Measurements from ENCODE around the gene FBXO44.
A peak's percentile ranks its signal among the peaks of the same experiment; 100 is the strongest.
"Not testable (repeated sequence)": the region's sequence is repeated elsewhere in the genome, so short reads cannot be mapped to it uniquely, and the experiment has no call there.

FBXO44 gene, protein sequence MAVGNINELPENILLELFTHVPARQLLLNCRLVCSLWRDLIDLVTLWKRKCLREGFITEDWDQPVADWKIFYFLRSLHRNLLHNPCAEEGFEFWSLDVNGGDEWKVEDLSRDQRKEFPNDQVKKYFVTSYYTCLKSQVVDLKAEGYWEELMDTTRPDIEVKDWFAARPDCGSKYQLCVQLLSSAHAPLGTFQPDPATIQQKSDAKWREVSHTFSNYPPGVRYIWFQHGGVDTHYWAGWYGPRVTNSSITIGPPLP

DNA sequence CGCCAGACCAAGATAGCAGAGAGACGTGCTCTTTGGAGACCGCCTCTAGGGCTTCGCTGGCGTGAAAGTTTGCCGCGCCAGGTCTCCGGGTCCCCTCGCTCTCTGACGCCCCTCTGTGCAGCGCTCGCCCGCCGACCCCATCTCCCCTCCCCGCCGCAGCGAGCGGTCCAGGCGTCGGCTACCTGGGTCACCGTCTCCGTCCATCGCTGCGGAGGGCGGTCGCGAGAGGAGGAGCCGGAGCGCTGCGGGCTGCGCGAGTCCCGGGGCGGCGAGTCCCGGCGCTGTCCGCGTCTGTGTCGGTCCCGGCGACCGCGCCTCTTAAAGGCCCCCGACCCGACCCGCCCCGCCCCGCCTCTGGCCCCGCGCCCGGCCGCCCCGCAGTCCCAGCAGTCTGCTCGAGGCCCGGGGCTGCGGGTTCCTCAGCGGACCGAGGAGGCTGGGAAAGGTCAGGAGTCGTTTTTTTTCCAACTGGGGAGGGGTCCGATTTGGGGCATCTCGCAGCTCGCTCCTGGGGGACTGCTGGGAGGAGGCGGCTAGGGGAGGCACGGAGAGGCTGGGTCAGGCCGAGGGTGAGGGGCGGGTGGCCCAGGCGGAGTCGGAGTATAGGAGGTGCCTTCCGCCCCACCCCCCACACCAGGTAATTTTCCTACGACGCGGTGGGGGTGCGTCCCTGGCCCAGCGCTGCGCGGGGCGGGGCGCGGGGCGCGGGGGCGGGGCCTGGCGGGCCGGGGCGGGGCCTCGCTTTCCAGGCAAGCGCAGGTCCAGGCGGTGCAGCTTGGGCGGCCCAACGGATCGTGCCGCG lies at the start of gene FBXO44, which contains the start of gene FBXO2:
TSS of gene FBXO44 (plus strand) at position 741 of the 802 bp plus-strand sequence. CDS start 959 bp downstream, outside the sequence.
TSS of gene FBXO2 (minus strand) at position 293 of the 802 bp plus-strand sequence. CDS start at position 204, 89 bp downstream.
- DNase-seq (ENCODE audit: low spot score), result peak; percentile 76

DNA sequence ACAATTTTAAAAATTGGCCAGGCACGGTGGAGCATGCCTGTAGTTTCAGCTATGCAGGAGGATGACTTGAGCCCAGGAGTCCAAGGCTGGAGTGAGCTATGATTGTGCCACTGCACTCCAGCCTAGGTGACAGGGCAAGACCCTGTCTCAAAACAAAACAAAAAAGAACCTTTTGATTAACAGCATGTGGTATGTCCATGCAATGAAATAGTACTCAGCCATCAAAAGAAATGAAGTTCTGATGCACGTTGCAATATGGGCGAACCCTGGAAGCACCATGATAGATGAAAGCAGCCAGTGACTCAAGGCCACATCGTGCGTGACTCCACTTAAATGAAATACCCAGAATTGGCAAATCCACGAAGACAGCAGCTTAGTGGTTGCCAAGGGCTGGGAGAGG lies 47.9 kb upstream of the FBXO44 start:
- no peak for DNase-seq (ENCODE audit: low spot score)

DNA sequence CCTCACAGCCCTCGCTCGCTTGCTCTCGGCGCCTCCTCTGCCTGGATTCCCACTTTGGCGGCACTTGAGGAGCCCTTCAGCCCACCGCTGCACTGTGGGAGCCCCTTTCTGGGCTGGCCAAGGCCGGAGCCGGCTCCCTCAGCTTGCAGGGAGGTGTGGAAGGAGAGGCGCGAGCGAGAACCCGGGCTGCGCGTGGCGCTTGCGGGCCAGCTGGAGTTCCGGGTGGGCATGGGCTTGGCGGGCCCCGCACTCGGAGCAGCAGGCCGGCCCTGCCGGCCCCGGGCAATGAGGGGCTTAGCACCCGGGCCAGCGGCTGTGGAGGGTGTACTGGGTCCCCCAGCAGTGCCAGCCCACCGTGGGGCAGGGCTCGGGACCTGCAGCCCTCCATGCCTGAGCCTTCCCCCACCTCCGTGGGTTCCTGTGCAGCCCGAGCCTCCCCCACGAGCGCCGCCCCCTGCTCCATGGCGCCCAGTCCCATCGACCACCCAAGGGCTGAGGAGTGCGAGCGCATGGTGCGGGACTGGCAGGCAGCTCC lies 46.0 kb upstream of the FBXO44 start:
- DNase-seq (ENCODE audit: low spot score), result not testable (repeated sequence)

DNA sequence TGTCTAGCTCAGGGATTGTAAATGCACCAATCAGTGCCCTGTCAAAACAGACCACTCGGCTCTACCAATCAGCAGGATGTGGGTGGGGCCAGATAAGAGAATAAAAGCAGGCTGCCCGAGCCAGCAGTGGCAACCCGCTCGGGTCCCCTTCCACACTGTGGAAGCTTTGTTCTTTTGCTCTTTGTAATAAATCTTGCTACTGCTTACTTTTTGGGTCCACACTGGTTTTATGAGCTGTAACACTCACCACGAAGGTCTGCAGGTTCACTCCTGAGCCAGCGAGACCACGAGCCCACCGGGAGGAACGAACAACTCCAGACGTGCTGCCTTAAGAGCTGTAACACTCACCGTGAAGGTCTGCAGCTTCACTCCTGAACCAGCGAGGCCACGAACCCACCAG lies 45.3 kb upstream of the FBXO44 start:
- DNase-seq (ENCODE audit: low spot score), result not testable (repeated sequence)

DNA sequence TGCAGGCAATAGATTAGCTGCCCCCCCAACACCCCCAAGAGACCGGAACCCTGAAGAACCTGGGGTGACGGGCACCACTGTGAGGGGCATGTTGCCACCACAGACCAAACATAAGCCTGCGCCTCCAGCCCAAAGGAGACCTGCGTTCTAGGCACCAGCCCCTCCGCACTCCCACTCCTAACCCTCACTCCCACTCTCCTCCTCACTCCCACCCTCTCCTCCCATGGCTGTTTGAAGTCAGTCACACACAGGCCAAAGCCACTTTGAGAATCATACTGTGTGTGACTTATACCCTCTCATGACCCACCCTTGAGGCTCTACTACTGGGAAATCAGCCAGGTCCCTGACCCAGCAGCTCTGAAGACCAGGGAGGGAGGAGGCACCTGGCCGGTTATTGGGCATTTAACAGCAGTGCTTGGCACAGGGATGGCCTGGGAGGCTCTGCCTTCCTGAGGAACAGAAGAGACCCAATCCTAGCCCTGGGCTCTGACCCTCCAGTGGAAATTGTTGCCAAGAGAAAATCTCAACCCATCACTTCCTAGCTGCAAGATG lies 44.0 kb upstream of the FBXO44 start:
- DNase-seq (ENCODE audit: low spot score), result no peak

DNA sequence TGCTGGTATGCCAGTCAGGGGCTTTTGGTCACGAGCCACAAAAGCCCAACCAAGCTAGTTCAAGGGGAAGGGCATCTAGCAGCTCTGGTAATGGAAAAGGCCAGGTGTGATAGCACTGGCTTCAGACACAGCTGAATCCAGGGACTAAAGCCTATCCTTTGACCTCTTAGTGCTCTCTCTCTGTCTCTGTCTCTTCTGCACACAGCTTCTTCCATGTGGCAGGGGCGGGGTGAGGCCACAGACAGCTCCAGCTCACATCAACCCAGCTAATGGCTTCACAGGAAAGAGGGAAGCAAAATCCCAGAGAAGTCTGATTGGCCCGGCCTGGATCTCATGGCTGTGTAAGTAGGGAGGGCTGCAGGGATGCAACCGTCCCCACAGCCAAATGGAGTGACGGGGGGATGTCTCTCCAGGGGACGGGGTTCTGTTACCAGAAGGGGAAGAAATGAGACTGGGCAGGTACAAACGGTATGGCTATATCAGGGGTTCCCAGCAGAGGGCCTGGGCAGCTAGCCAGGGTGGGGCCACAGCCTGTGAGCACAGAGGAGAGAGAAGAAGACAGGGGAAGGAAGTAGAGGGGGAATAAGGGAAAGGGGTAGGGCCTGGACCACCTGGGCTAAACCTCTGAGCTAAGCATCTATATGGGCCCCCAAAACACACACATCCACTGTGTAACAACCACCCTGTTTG lies 42.9 kb upstream of the FBXO44 start:
- DNase-seq (ENCODE audit: low spot score), result no peak

DNA sequence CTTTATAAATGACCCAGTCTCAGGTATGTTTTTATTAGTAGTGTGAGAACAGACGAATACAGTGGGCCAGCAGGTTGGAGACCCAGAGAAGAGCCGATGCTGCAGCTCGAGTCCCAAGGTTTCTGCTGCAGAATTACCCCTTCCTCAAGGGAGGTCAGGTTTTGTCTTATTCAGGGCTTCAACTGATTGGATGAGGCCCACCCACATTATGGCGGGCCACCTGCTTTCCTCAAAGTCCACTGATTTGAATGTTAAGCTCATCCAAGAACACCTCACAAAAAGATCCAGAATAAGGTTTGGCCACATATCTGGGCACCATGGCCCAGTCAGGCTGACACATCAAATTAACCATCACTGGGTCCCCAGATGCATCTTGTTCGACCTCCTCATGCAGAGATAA lies 41.3 kb upstream of the FBXO44 start:
- no peak for DNase-seq (ENCODE audit: low spot score)

DNA sequence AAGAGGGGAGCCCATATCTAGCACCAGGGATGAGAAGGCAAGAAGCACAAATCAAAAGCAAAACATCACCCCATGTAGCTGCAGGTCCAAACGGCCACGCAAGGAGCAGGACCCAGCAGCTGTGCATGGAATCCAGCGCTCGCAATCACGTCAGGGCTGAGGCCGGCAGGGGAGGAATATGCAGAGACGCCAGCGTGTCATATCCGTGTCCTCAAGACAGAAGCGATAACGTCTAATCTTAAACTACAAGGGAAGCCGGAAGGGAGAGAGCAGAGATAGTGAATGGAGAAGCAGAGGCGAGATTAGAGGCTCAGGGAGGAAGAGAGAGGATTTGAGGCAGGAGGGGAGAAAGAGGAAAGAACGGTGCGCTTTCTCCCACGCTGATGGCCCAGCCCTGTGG lies 39.6 kb upstream of the FBXO44 start:
- no peak for DNase-seq (ENCODE audit: low spot score)

DNA sequence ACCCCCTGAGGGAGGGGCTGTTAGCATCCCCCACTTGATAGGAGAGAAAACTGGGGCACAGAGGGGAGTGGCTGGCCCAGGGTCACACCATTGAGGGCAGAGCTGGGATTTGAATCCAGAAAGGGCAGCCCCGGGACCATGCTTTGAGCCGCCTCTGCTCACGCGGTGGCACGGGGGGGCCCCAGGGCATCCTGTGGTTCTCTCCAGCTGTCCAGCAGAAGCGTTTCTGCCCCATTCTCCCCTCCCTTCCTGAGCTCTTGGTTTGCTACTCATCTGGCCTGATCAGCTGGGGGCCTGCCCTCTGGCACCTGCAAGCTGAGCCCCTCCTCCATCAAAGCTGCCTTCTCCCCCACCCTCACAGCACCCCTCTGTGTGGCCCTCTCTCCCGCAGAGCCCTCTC lies 37.9 kb upstream of the FBXO44 start:
- DNase-seq (ENCODE audit: low spot score), result no peak

DNA sequence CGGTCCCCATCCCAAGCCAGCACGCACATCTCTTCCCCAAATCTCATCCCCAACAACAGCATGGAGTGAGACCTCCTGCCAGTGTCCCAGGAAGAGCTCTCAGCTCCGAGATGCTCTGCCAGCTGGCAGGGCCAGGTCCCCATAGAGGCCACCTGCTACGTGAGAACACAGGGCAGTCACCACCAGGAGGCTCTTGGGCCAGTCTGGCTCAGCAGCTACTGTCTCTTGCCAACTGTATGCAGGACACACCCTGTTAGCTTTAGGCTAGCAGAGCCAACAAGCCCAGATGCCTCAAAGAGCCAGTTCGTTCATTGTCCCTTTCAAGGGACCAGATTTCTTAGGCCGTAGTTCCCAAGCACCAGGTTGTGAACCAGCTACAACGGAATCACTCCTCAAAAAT lies 37.4 kb upstream of the FBXO44 start:
- DNase-seq (ENCODE audit: low spot score), result peak; percentile 13

DNA sequence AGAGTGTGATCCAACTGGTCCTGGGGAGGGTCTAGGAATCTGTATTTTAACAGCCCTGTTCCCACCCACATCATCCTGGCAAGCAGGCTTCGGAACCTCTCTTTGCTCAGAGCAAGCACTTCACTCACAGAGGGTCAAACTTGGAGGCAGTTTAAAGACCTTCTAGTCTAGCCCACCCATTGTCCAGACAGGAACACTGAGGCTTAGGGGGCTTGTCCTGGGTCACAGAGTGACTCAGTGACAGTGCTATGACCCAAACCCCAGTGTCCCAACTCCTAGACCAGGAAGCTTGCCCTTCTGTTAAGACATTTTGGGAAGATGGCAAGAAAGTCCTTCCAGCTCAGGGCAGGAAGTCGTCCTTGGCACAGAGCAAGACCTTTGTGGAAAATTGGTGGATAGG lies 36.9 kb upstream of the FBXO44 start:
- no peak for DNase-seq (ENCODE audit: low spot score)

DNA sequence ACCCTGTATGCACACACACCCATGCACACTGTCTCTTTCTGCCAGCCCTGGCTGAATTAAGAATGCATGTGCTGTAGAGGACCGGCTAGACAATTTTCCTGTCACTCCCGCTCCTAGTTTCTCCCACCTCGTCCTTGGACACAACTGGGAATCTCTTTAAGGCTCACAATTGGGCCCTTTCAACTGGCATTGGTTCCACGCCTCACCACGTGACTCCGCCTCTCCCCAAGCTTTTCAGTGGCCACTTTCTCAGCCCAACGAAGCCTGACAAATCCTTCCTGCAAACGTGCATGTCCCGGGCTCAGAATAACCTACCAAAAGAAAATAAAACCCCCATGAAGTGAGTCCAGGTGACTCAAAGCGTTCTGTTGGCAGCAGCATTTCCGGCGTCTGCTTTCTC lies 34.3 kb upstream of the FBXO44 start:
- DNase-seq (ENCODE audit: low spot score), result no peak

DNA sequence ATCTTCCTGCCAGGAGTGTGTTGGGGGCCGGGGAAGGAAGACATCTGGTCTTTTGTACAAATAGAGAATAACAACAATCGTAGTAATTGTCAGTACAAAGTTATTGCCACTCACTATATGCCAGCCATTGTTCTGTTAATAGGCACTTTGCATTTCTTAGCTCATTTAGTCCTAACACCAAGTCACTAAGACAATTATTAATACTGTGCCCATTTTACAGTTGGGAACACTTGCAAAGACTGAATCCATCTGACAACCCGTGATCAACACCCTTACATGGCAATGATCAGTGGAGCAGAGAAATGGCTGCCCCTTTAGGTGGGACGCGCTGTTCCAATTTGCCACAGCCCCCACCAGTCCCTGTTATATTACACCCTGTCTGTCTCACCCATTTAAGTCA lies 33.8 kb upstream of the FBXO44 start:
- DNase-seq (ENCODE audit: low spot score), result no peak

DNA sequence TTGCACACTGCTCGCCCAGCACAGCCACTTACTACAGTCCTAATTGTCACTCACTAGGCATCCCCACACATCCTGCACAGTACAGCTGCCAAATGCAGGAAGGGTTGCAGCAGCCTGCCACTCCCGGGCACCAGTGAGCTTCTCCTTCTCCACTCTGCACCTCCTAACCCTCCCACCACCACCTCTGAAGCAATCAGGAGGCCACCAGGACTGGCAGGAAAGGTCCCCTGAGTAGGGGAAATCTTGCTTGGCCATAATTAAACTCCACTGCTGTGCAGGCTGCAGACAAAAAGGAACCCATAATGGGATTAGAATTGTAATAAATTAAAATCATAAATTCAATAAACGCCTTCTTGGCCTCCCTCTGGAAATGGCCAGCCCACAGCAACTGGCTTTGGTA lies 32.3 kb upstream of the FBXO44 start:
- no peak for DNase-seq (ENCODE audit: low spot score)

DNA sequence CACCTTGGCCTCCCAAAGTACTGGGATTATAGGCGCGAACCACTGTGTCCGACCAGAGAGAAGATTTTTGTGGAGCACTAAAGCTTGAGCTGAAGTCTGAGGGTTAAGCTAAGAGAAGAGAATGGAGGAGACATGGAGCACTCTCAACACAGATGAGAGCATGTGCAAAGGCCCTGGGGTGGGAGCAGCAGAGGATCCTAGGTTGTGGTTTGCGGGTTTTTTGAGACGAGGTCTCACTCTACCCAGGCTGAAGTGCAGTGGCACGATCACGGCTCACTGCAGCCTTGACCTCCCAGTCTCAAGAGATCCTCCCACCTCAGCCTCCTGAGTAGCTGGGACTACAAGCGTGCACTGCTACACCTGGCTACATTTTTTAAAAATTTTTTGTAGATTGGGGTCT lies 31.0 kb upstream of the FBXO44 start:
- no peak for DNase-seq (ENCODE audit: low spot score)

DNA sequence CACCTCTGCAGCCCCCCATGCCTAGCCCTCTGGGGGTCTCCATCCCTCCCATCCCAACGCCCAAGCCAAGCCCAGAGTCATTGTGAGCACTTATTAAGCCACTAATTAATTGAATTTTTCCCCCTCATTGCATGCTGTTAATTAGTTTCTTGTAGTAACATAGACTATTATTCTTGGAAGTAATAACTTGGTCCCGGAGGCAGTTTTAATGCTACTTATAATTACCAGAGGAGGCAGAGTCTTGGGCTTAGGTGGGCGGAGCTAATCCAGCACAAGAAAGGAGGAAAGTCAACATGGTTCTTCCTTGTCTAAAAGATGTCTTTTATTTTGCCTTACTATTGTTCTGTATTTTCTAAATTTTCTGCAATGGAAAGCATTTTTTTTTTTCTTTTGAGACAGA lies 28.1 kb upstream of the FBXO44 start:
- DNase-seq (ENCODE audit: low spot score), result no peak

DNA sequence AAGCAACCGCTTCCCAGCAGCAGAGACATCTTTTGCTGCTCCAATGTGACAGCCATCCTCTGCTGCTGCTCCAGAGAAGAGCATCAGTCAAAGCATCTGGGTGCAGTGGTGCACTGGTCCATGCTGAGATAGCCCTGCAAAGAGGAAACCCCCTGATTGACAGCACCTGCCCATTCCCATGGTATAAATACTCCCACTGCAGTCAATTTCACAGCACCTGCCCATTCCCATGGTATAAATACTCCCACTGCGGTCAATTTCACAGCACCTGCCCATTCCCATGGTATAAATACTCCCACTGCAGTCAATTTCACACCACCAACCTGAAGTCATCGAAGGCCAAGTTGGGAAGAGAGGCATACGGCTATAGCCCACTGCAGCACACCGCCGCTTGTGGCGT lies 25.9 kb upstream of the FBXO44 start:
- no peak for DNase-seq (ENCODE audit: low spot score)

DNA sequence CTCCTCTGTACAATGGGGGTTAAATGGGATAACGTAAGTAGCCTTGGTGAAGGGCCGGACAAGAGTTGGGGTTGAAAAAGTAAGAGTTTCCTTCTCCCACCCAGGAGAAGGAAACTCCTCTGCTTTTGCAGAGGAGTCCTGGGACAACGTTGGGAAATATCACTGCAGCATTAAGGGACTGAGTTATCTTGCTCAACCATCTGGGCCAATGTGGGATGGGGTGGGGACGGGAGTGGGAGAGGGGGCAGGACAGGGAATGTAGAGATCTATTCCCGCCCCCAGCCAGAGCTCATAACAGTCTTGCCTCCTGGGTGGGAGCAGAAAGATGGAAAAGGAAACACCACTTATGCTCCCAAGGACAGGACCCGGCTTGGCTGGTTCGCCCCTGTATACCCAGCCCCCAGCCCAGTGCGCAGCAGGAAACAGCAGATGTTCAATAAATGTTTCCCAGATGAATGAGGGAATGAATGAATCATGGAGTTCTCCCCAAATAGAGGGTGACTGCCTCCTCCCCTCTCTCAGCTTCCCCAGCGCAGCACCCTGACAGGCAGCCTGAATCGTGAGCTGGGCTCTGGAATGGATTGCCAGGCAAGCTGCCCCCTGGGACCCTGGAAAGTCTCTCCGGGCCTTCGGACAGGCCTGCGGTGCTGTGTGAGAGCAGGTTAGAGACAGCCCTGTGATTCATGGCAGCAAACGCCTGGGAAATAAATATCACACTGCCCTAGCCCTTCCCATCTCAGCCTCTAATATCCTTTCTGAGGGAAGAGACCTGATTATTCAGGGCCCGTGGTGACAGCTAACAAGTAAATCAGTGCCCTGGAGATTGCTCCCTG lies 25.3 kb upstream of the FBXO44 start:
- DNase-seq (ENCODE audit: low spot score), result no peak

DNA sequence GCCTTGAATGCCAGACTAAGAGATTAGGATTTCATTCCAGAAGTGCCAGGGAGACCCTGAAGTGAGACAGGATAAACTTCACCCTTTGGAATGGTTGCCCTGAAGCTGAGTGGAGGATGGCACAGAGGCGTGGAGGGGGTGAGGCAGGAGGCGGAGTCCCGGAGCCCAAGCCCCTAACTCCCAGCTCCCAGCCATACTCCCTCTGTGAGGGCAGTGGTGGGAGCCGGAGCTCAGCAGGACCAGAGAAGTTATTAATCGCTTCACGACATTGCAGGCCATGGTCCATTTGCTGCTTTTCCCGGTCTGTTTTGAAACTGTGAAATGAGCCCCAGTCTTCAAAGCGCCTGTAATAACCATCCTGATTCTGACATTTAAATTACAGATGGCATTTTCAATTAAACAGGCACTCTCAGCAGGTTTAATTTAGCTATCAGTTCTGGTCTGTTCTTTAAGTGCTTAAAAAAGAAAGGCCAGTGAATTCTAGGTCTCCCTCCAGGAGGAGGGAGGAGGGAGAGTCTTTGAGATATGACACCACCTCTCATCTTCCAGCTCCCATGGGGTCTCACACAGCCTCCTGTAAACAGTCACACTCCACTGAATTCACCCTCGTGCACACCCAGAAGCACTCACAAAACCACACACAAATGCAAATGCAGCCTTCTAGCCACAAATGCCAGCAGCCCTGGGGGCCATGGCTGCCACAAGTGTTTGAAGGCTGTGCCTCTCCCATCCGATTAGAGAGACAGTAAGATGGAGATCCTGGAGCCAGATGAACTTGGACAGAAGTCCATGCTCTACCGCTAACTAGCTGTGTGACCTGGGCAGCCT lies 20.1 kb upstream of the FBXO44 start:
- DNase-seq (ENCODE audit: low spot score), result no peak

DNA sequence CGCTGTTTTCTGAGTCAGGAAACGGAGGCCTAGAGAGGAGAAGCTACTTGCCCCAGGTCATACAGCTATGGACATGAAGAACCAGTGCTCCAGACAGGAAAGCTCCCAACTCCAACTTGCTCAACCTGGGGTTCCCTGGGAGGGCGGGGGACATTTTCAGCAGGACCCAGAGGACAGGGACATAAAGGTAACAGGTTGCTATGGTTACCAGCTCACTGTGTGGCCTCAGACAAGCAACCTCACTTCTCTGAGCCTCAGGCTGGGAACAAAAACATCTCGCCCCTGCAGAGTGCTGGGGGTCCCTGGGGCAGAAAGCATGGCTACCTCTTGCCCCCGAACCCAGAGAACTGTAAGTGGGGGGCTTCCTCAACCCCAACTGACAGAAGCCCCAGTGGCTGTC lies 16.6 kb upstream of the FBXO44 start:
- no peak for DNase-seq (ENCODE audit: low spot score)

DNA sequence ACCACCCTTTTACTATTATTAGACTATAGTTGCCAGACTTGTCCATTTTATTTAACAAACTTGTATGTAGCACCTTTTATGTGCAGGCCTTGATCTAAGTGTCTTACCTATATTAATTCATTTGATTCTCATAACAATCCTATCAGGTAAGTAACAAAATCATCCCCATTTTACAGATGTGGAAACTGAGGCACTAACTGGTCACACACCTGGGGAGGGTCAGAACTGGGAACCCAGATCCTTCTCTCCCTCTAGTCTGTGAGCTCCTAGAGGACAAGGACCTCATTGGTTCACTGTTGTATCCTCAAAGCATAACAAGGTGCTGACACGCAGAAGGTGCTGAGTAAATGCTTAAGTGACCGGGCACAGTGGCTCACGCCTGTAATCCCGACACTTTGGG lies 15.3 kb upstream of the FBXO44 start:
- DNase-seq (ENCODE audit: low spot score), result no peak

All from cerebellar cortex (tissue), 1 donor.